ENCODE data around the gene PPARG.
"Not testable (repeated sequence)": the region's sequence is repeated elsewhere in the genome, so short reads cannot be mapped to it uniquely, and the experiment has no call there.

Gene PPARG

GRCh38 chr3:12454816-12455121 lies 165.9 kb downstream of the PPARG start:
- no peak for TF ChIP-seq ELF4 (IDR thresholded peaks at IDR 0.05)
- TF ChIP-seq SP1 (IDR thresholded peaks at IDR 0.05) = no peak
- TF ChIP-seq NFRKB (IDR thresholded peaks at IDR 0.05) = no peak
- TF ChIP-seq PKNOX1 (IDR thresholded peaks at IDR 0.05) = no peak
- TF ChIP-seq HDGF (IDR thresholded peaks at IDR 0.05; ENCODE audit: borderline replicate concordance) = no peak
- no peak for TF ChIP-seq SUZ12 (IDR thresholded peaks at IDR 0.05)
- no peak for TF ChIP-seq FOXK2 (IDR thresholded peaks at IDR 0.05)
- TF ChIP-seq ZNF384 (IDR thresholded peaks at IDR 0.05) = no peak
- TF ChIP-seq BHLHE40 (IDR thresholded peaks at IDR 0.05; ENCODE audit: borderline replicate concordance) = no peak
- TF ChIP-seq TARDBP (IDR thresholded peaks at IDR 0.05) = no peak
- TF ChIP-seq CTBP1 (IDR thresholded peaks at IDR 0.05; ENCODE audit: borderline replicate concordance) = no peak
- TF ChIP-seq ARNT (IDR thresholded peaks at IDR 0.05) = no peak
- TF ChIP-seq L3MBTL2 (conservative IDR thresholded peaks at IDR 0.05) = no peak
- TF ChIP-seq LEF1 (IDR thresholded peaks at IDR 0.05; ENCODE audit: borderline replicate concordance) = no peak
- TF ChIP-seq FOXA1 (IDR thresholded peaks at IDR 0.05) = no peak
- no peak for TF ChIP-seq FOXM1 (IDR thresholded peaks at IDR 0.05; ENCODE audit: borderline replicate concordance)
- ChIA-PET POLR2A (no interaction called here), CTCF (no interaction called here)
- DNase-seq (ENCODE audit: extremely low spot score) = no peak

DNA sequence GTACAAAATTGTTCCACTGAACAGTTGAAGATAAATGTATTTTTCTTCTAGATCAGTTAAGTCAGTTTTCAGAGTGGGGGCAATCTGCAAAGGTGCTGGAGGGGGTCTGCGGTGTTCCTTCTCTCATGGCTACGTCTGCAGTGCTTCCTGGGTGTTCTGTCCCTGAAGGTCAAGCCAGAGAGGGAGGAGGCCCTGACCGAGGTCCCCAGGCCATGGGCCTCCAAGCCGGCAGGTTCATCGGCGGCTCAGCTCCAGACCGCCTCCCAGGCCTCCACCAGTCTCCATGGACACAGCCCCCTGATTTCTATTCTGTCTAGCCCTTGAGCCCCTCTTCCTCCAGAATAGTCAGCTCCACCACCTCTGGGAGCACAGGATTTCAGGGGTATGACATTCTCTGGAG lies 166.9 kb downstream of the PPARG start:
- TF ChIP-seq TARDBP (IDR thresholded peaks at IDR 0.05) = no peak
- ChIA-PET POLR2A (no interaction called here), CTCF (no interaction called here)
- no peak for DNase-seq (ENCODE audit: extremely low spot score)

DNA sequence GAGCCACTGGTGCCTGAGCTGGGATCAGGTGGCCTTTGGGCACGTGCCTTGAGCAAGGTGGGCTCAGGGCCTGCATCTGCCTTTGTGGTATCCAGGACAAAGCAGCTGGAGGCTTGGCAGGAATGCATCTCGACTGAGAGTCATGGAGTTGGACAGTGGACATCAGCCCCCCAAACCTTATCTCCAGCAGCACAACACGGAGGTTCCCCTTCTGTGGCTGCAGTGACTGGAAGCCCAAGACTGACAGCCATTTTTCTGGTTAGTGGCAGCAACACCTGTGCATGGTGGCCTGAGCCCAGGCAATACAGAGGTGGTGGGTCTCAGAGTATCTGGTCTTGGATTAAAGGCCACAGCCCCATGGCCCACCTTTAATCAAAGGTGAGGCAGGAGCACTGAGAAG lies 167.6 kb downstream of the PPARG start:
- ChIA-PET POLR2A (no interaction called here), CTCF (no interaction called here)
- DNase-seq (ENCODE audit: extremely low spot score) = no peak
- TF ChIP-seq CTBP1 (IDR thresholded peaks at IDR 0.05; ENCODE audit: borderline replicate concordance) (no peak), ARNT (IDR thresholded peaks at IDR 0.05) (no peak), L3MBTL2 (conservative IDR thresholded peaks at IDR 0.05) (no peak), NFRKB (IDR thresholded peaks at IDR 0.05) (no peak), LEF1 (IDR thresholded peaks at IDR 0.05; ENCODE audit: borderline replicate concordance) (no peak), SP1 (IDR thresholded peaks at IDR 0.05) (no peak), ELF4 (IDR thresholded peaks at IDR 0.05) (no peak), TARDBP (IDR thresholded peaks at IDR 0.05) (no peak), PKNOX1 (IDR thresholded peaks at IDR 0.05) (no peak), BHLHE40 (IDR thresholded peaks at IDR 0.05; ENCODE audit: borderline replicate concordance) (no peak), FOXK2 (IDR thresholded peaks at IDR 0.05) (no peak), FOXM1 (IDR thresholded peaks at IDR 0.05; ENCODE audit: borderline replicate concordance) (no peak), ZNF384 (IDR thresholded peaks at IDR 0.05) (no peak), HDGF (IDR thresholded peaks at IDR 0.05; ENCODE audit: borderline replicate concordance) (no peak), FOXA1 (IDR thresholded peaks at IDR 0.05) (no peak), SUZ12 (IDR thresholded peaks at IDR 0.05) (no peak)

DNA sequence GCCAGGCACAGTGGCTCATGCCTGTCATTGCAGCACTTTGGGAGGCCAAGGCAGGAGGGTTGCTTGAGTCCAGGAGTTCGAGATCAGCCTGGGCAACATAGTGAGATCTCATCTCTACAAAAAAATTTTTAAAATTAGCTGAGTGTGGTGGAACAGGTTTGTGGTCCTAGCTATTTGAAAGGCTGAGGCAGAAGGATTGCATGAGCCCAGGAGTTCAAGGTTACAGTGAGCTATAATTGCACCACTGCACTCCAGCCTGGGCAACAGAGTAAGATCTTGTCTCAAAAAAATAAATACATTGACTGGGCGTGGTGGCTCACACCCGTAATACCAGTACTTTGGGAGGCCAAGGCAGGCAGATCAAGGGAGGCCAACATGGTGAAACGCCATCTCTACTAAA lies 168.5 kb downstream of the PPARG start:
- CTCF ChIA-PET; POLR2A ChIA-PET; DNase-seq (ENCODE audit: extremely low spot score): not testable (repeated sequence)

GRCh38 chr3:12458901-12459300 lies 170.0 kb downstream of the PPARG start:
- TF ChIP-seq ZNF384 (IDR thresholded peaks at IDR 0.05) (no peak), LEF1 (IDR thresholded peaks at IDR 0.05; ENCODE audit: borderline replicate concordance) (no peak), BHLHE40 (IDR thresholded peaks at IDR 0.05; ENCODE audit: borderline replicate concordance) (no peak), CTBP1 (IDR thresholded peaks at IDR 0.05; ENCODE audit: borderline replicate concordance) (no peak), ARNT (IDR thresholded peaks at IDR 0.05) (no peak), PKNOX1 (IDR thresholded peaks at IDR 0.05) (no peak), ELF4 (IDR thresholded peaks at IDR 0.05) (no peak), SUZ12 (IDR thresholded peaks at IDR 0.05) (no peak), FOXM1 (IDR thresholded peaks at IDR 0.05; ENCODE audit: borderline replicate concordance) (no peak), FOXK2 (IDR thresholded peaks at IDR 0.05) (no peak), NFRKB (IDR thresholded peaks at IDR 0.05) (no peak), SP1 (IDR thresholded peaks at IDR 0.05) (no peak), HDGF (IDR thresholded peaks at IDR 0.05; ENCODE audit: borderline replicate concordance) (no peak)
- ChIA-PET POLR2A (no interaction called here), CTCF (no interaction called here)
- no peak for DNase-seq (ENCODE audit: extremely low spot score)

DNA sequence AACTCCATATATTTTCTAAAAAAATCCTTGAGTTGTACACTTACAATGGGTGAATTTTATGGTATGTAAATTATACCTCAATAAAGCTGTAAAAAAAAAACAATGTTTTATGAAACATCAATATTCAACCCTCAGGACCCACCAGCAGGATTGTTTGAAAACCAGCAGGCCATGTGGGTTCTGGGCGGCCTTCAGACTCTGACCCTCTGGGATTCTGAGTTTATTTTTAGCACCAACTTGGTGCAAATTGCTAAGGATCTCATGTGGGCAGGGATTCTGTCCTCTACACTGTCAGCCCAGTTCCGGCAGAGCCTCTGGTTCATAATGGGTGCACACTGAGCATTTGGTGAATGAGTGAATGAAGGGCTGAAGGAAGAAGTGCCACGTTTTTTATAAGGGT lies 171.3 kb downstream of the PPARG start:
- CTCF ChIA-PET = interaction anchor here (1.2 kb wide), 1 partner anchor 11 kb away, joined by 3 read pairs; no protein-coding TSS in a partner anchor
- TF ChIP-seq HDGF (IDR thresholded peaks at IDR 0.05; ENCODE audit: borderline replicate concordance) (no peak), L3MBTL2 (conservative IDR thresholded peaks at IDR 0.05) (no peak), ELF4 (IDR thresholded peaks at IDR 0.05) (no peak), PKNOX1 (IDR thresholded peaks at IDR 0.05) (no peak), LEF1 (IDR thresholded peaks at IDR 0.05; ENCODE audit: borderline replicate concordance) (no peak), FOXM1 (IDR thresholded peaks at IDR 0.05; ENCODE audit: borderline replicate concordance) (no peak), CTBP1 (IDR thresholded peaks at IDR 0.05; ENCODE audit: borderline replicate concordance) (no peak), BHLHE40 (IDR thresholded peaks at IDR 0.05; ENCODE audit: borderline replicate concordance) (no peak), ZNF384 (IDR thresholded peaks at IDR 0.05) (no peak), ARNT (IDR thresholded peaks at IDR 0.05) (no peak), FOXA1 (IDR thresholded peaks at IDR 0.05) (no peak), SUZ12 (IDR thresholded peaks at IDR 0.05) (no peak), TARDBP (IDR thresholded peaks at IDR 0.05) (no peak), NFRKB (IDR thresholded peaks at IDR 0.05) (no peak), SP1 (IDR thresholded peaks at IDR 0.05) (no peak), FOXK2 (IDR thresholded peaks at IDR 0.05) (no peak)
- POLR2A ChIA-PET = no interaction called here
- DNase-seq (ENCODE audit: extremely low spot score) = no peak

Measured in HEK293T (cell line).